Glutamatergic neuron (in vitro differentiated cells): ENCODE results near the gene CNGA4. TPM values are rescaled to one million over a fixed set of nuclear protein-coding genes. Genes with fewer than 3 reads are reported as not detected.

Experiments
- DNase-seq: peaks from one replicate; pipeline ENCODE4 v3.0.0; 2022
- H3K27ac Mint-ChIP-seq: one replicate; pipeline ENCODE4 v1.8.0; 2020; ENCODE audit warnings: mild to moderate bottlenecking, mixed read lengths, inconsistent platforms; ENCODE audit not compliant: unreplicated experiment
- H3K27me3 Mint-ChIP-seq: one replicate; pipeline ENCODE4 v1.8.0; 2020; ENCODE audit warnings: mild to moderate bottlenecking, moderate library complexity, mixed read lengths, inconsistent platforms; ENCODE audit not compliant: unreplicated experiment
- H3K36me3 Mint-ChIP-seq: one replicate; pipeline ENCODE4 v1.8.0; 2020; ENCODE audit warnings: mild to moderate bottlenecking, mixed read lengths, inconsistent platforms; ENCODE audit not compliant: unreplicated experiment
- H3K4me1 Mint-ChIP-seq: one replicate; pipeline ENCODE4 v1.8.0; 2020; ENCODE audit warnings: mild to moderate bottlenecking, low read depth, mixed read lengths, inconsistent platforms; ENCODE audit not compliant: unreplicated experiment
- H3K4me3 Mint-ChIP-seq: one replicate; pipeline ENCODE4 v1.8.0; 2020; ENCODE audit warnings: mild to moderate bottlenecking, mixed read lengths, inconsistent platforms; ENCODE audit not compliant: unreplicated experiment
- H3K9me3 Mint-ChIP-seq: one replicate; pipeline ENCODE4 v1.8.0; 2020; ENCODE audit warnings: mild to moderate bottlenecking, moderate library complexity, mixed read lengths, inconsistent platforms; ENCODE audit not compliant: unreplicated experiment
- total RNA-seq: library from RNA; stranded (reverse); fragmentation: NEBNext Ultra II Directional; extraction: Animal tissue kit (Norgen Biotek cat#: 25700); gene quantifications from one replicate; pipeline ENCODE4 v1.2.1, GENCODE V29; 2021; ENCODE audit not compliant: unreplicated experiment
- TF ChIP-seq, protein P1 (sequence below): fragments of 200-600 bp; sonication (generic); IDR thresholded peaks from one replicate; pipeline ENCODE4 v1.5.0; 2021; ENCODE audit not compliant: partially characterized antibody, unreplicated experiment

The CNGA4 gene
- total RNA-seq, 1 donor from 2014 or later = not detected

DNA sequence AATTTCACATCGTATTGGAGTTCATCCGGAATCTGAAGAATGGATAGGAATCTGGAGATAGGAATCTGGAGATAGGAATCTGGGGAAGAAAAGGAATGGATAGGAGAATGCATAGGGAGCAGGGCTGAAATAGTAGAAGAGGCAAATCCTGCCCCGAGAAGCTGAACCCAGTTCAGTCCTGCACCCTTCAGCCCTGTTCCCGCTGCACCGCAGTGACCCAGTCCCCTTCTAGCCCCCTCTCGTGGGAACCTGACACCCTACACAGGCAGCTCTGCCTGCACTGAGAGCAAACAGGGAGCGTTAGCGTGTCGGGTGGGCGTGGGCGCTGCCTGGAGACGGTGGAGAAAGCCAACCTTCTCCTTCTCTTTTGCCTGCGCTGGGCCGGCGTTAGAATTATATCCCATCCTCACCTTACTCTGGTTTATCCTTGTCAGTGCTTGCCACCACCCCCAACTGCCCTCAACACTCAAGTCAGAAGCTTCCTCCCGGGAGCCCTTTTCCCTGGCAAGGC, 19.7 kb downstream of the CNGA4 start:
- peak overlapping the region; percentile 80 for H3K4me3 Mint-ChIP-seq
- peaks cover 1% of the 10 kb centered on the region for H3K9me3 Mint-ChIP-seq
- no peak for DNase-seq
- TF ChIP-seq, protein P1, sequence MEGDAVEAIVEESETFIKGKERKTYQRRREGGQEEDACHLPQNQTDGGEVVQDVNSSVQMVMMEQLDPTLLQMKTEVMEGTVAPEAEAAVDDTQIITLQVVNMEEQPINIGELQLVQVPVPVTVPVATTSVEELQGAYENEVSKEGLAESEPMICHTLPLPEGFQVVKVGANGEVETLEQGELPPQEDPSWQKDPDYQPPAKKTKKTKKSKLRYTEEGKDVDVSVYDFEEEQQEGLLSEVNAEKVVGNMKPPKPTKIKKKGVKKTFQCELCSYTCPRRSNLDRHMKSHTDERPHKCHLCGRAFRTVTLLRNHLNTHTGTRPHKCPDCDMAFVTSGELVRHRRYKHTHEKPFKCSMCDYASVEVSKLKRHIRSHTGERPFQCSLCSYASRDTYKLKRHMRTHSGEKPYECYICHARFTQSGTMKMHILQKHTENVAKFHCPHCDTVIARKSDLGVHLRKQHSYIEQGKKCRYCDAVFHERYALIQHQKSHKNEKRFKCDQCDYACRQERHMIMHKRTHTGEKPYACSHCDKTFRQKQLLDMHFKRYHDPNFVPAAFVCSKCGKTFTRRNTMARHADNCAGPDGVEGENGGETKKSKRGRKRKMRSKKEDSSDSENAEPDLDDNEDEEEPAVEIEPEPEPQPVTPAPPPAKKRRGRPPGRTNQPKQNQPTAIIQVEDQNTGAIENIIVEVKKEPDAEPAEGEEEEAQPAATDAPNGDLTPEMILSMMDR = no peak
- H3K4me1 Mint-ChIP-seq = no peaks in the 10 kb centered on the region
- no peaks in the 10 kb centered on the region for H3K36me3 Mint-ChIP-seq
- H3K27ac Mint-ChIP-seq = no peak overlapping the region
- H3K27me3 Mint-ChIP-seq = peaks cover 2% of the 10 kb centered on the region

GRCh38 chr11:6260207-6260726, 21.4 kb downstream of the CNGA4 start:
- H3K9me3 Mint-ChIP-seq = peaks cover 1% of the 10 kb centered on the region
- H3K4me3 Mint-ChIP-seq = no peak overlapping the region
- DNase-seq = no peak
- no peaks in the 10 kb centered on the region for H3K4me1 Mint-ChIP-seq
- TF ChIP-seq, protein P1 = no peak
- H3K36me3 Mint-ChIP-seq = no peaks in the 10 kb centered on the region
- H3K27me3 Mint-ChIP-seq = peaks cover 2% of the 10 kb centered on the region
- no peak overlapping the region for H3K27ac Mint-ChIP-seq

GRCh38 chr11:6263662-6264061, 24.8 kb downstream of the CNGA4 start:
- Mint-ChIP-seq H3K27ac (no peak overlapping the region), H3K36me3 (no peaks in the 10 kb centered on the region), H3K4me1 (no peaks in the 10 kb centered on the region), H3K27me3 (no peaks in the 10 kb centered on the region), H3K9me3 (peaks cover 1% of the 10 kb centered on the region), H3K4me3 (no peak overlapping the region)
- TF ChIP-seq, protein P1 = no peak
- DNase-seq = no peak

- Mint-ChIP-seq H3K27me3 (peaks cover 2% of the 10 kb centered on the region), H3K4me1 (peaks cover 8% of the 10 kb centered on the region), H3K9me3 (no peaks in the 10 kb centered on the region), H3K27ac (no peak overlapping the region), H3K4me3 (no peak overlapping the region), H3K36me3 (no peaks in the 10 kb centered on the region)
- TF ChIP-seq, protein P1 = no peak
- no peak for DNase-seq
Observed at GRCh38 chr11:6268820-6269219, 29.9 kb downstream of the CNGA4 start.

DNA sequence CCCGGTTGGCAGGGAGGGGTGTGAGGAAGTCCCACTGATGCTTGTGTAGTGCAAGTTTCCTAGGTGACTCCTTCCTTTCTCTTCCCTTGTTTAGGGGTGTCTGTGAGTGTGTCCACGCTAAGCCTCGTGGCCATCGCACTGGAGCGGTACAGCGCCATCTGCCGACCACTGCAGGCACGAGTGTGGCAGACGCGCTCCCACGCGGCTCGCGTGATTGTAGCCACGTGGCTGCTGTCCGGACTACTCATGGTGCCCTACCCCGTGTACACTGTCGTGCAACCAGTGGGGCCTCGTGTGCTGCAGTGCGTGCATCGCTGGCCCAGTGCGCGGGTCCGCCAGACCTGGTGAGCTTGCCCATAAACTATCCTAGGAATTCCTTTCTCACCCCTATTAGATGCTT, 31.1 kb downstream of the CNGA4 start:
- TF ChIP-seq, protein P1 = no peak
- Mint-ChIP-seq H3K4me1 (peaks cover 8% of the 10 kb centered on the region), H3K27me3 (peaks cover 2% of the 10 kb centered on the region), H3K9me3 (no peaks in the 10 kb centered on the region), H3K36me3 (no peaks in the 10 kb centered on the region), H3K27ac (no peak overlapping the region), H3K4me3 (no peak overlapping the region)
- no peak for DNase-seq
